C4-2B (cell line): ENCODE results near the gene PALMD.

Experiments used
- ZFX ChIP-seq: fragments of 450-650 bp; IDR thresholded peaks from 2 replicates; pipeline ENCODE4 v1.6.1; 2017
- TF ChIP-seq, protein P1 (sequence below): fragments of 450-650 bp; conservative IDR thresholded peaks from 2 replicates; pipeline ENCODE4 v1.5.1; 2017; ENCODE audit warnings: mild to moderate bottlenecking

DNA sequence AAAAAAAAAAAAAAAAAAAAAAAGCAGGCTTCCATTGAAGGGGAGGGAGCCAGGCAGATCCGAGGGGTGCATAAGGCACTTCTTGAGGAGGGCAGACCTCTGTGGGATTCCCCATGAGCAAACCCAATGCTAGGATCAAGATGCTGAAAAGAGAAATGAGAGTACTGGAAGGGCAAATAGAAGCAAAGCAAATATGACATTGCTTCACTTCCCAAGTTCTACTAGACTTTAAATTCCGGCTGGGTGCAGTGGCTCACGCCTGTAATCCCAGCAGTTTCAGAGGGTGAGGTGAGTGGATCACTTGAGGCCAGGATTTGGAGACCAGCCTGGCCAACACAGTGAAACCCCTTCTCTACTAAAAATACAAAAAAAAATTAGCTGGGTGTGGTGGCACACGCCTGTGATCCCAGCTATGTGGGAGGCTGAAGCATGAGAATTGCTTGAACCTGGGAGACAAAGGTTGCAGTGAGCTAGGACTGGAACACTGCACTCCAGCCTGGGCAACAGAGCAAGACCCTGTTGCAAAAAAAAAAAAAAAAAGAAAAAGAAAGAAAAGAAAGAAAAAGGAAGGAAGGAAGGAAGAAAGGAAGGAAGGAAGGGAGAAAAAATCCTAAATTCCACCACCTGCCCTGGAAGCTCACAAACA, 23.1 kb upstream of the PALMD start:
- TF ChIP-seq, protein P1, sequence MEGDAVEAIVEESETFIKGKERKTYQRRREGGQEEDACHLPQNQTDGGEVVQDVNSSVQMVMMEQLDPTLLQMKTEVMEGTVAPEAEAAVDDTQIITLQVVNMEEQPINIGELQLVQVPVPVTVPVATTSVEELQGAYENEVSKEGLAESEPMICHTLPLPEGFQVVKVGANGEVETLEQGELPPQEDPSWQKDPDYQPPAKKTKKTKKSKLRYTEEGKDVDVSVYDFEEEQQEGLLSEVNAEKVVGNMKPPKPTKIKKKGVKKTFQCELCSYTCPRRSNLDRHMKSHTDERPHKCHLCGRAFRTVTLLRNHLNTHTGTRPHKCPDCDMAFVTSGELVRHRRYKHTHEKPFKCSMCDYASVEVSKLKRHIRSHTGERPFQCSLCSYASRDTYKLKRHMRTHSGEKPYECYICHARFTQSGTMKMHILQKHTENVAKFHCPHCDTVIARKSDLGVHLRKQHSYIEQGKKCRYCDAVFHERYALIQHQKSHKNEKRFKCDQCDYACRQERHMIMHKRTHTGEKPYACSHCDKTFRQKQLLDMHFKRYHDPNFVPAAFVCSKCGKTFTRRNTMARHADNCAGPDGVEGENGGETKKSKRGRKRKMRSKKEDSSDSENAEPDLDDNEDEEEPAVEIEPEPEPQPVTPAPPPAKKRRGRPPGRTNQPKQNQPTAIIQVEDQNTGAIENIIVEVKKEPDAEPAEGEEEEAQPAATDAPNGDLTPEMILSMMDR, result no peak
- no peak for TF ChIP-seq ZFX
